Measurements from ENCODE around the gene KLK7.

KLK7 gene

GRCh38 chr19:50994129-50994528 is 10.4 kb upstream of the KLK7 start:
- TF ChIP-seq, protein P1, sequence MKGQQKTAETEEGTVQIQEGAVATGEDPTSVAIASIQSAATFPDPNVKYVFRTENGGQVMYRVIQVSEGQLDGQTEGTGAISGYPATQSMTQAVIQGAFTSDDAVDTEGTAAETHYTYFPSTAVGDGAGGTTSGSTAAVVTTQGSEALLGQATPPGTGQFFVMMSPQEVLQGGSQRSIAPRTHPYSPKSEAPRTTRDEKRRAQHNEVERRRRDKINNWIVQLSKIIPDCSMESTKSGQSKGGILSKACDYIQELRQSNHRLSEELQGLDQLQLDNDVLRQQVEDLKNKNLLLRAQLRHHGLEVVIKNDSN (IDR thresholded peaks at IDR 0.05) = peak; percentile 82
- TF ChIP-seq YY1 (IDR thresholded peaks at IDR 0.05; ENCODE audit: low read depth) (0 out of 2 replicates have a peak, but pooled peaks have one; percentile 20), TAF1 (IDR thresholded peaks at IDR 0.05; ENCODE audit: low read depth) (no peak), TCF12 (IDR thresholded peaks at IDR 0.05; ENCODE audit: low read depth) (no peak)
- TF ChIP-seq, protein P2, sequence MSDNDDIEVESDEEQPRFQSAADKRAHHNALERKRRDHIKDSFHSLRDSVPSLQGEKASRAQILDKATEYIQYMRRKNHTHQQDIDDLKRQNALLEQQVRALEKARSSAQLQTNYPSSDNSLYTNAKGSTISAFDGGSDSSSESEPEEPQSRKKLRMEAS (IDR thresholded peaks at IDR 0.05) = no peak

- no peak for TF ChIP-seq TAF1 (IDR thresholded peaks at IDR 0.05; ENCODE audit: low read depth)
- TF ChIP-seq FOXM1 (IDR thresholded peaks at IDR 0.05; ENCODE audit: borderline replicate concordance, low read depth) = no peak
- no peak for TF ChIP-seq TEAD4 (IDR thresholded peaks at IDR 0.05)
- TF ChIP-seq NFIC (IDR thresholded peaks at IDR 0.05) = no peak
- TF ChIP-seq CEBPB (IDR thresholded peaks at IDR 0.05) = no peak
- no peak for TF ChIP-seq ZBTB7A (IDR thresholded peaks at IDR 0.05; ENCODE audit: low read depth)
- no peak for TF ChIP-seq EP300 (IDR thresholded peaks at IDR 0.05; ENCODE audit: borderline replicate concordance)
- TF ChIP-seq EGR1 (IDR thresholded peaks at IDR 0.05) = no peak
- TF ChIP-seq, protein P2 (IDR thresholded peaks at IDR 0.05) = no peak
- TF ChIP-seq YY1 (IDR thresholded peaks at IDR 0.05; ENCODE audit: low read depth) = no peak
- TF ChIP-seq RAD21 (IDR thresholded peaks at IDR 0.05; ENCODE audit: low read depth) = no peak
- no peak for TF ChIP-seq CREB1 (IDR thresholded peaks at IDR 0.05; ENCODE audit: low read depth)
- TF ChIP-seq, protein P1 (IDR thresholded peaks at IDR 0.05) = no peak
- TF ChIP-seq, protein P3, sequence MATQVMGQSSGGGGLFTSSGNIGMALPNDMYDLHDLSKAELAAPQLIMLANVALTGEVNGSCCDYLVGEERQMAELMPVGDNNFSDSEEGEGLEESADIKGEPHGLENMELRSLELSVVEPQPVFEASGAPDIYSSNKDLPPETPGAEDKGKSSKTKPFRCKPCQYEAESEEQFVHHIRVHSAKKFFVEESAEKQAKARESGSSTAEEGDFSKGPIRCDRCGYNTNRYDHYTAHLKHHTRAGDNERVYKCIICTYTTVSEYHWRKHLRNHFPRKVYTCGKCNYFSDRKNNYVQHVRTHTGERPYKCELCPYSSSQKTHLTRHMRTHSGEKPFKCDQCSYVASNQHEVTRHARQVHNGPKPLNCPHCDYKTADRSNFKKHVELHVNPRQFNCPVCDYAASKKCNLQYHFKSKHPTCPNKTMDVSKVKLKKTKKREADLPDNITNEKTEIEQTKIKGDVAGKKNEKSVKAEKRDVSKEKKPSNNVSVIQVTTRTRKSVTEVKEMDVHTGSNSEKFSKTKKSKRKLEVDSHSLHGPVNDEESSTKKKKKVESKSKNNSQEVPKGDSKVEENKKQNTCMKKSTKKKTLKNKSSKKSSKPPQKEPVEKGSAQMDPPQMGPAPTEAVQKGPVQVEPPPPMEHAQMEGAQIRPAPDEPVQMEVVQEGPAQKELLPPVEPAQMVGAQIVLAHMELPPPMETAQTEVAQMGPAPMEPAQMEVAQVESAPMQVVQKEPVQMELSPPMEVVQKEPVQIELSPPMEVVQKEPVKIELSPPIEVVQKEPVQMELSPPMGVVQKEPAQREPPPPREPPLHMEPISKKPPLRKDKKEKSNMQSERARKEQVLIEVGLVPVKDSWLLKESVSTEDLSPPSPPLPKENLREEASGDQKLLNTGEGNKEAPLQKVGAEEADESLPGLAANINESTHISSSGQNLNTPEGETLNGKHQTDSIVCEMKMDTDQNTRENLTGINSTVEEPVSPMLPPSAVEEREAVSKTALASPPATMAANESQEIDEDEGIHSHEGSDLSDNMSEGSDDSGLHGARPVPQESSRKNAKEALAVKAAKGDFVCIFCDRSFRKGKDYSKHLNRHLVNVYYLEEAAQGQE (IDR thresholded peaks at IDR 0.05; ENCODE audit: low read depth) = no peak
- TF ChIP-seq TCF12 (IDR thresholded peaks at IDR 0.05; ENCODE audit: low read depth) = no peak
Measured at GRCh38 chr19:50992666-50993035, 8.9 kb upstream of the KLK7 start.

GRCh38 chr19:50982186-50982585 is 1.5 kb downstream of the KLK7 start:
- TF ChIP-seq EGR1 (IDR thresholded peaks at IDR 0.05) (no peak), EP300 (IDR thresholded peaks at IDR 0.05; ENCODE audit: borderline replicate concordance) (no peak), FOXM1 (IDR thresholded peaks at IDR 0.05; ENCODE audit: borderline replicate concordance, low read depth) (no peak), CREB1 (IDR thresholded peaks at IDR 0.05; ENCODE audit: low read depth) (no peak), TAF1 (IDR thresholded peaks at IDR 0.05; ENCODE audit: low read depth) (no peak), YY1 (IDR thresholded peaks at IDR 0.05; ENCODE audit: low read depth) (no peak), CEBPB (IDR thresholded peaks at IDR 0.05) (no peak), ZBTB7A (IDR thresholded peaks at IDR 0.05; ENCODE audit: low read depth) (no peak), TEAD4 (IDR thresholded peaks at IDR 0.05) (no peak)
- TF ChIP-seq, protein P3 (IDR thresholded peaks at IDR 0.05; ENCODE audit: low read depth) = no peak
- TF ChIP-seq, protein P2 (IDR thresholded peaks at IDR 0.05) = no peak
- TF ChIP-seq, protein P1 (IDR thresholded peaks at IDR 0.05) = no peak

DNA sequence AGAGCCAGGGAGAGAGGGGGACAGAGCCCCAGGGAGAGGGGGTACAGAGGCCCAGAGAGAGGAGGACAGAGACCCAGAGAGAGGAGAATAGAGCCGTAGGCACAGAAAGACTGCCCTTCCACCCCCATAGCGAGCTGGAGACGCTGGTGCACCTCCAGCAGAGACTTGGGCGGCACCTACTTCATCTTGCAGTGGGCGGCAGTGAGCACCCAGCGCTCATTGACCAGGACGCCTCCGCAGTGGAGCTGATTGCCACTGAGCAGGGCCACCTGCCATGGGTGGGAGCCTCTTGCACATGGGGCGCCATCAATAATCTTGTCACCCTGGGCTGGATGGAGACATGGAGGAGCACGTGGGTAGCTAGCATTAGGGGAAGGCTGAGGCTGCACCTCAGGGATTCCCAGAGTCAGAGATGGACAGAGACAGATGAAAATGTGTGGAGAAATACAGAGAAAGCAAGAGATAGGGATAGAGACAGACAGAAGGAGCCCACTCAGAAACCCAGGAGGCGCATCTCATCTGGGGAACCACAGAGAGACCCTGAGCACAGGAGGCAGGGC is 2.0 kb downstream of the KLK7 start:
- TF ChIP-seq FOXM1 (IDR thresholded peaks at IDR 0.05; ENCODE audit: borderline replicate concordance, low read depth) = no peak
- no peak for TF ChIP-seq TCF12 (IDR thresholded peaks at IDR 0.05; ENCODE audit: low read depth)
- TF ChIP-seq CEBPB (IDR thresholded peaks at IDR 0.05) = no peak
- TF ChIP-seq EP300 (IDR thresholded peaks at IDR 0.05; ENCODE audit: borderline replicate concordance) = no peak
- TF ChIP-seq, protein P3 (IDR thresholded peaks at IDR 0.05; ENCODE audit: low read depth) = no peak
- TF ChIP-seq CREB1 (IDR thresholded peaks at IDR 0.05; ENCODE audit: low read depth) = no peak
- no peak for TF ChIP-seq RAD21 (IDR thresholded peaks at IDR 0.05; ENCODE audit: low read depth)
- TF ChIP-seq ZBTB7A (IDR thresholded peaks at IDR 0.05; ENCODE audit: low read depth) = no peak
- TF ChIP-seq YY1 (IDR thresholded peaks at IDR 0.05; ENCODE audit: low read depth) = no peak
- no peak for TF ChIP-seq TAF1 (IDR thresholded peaks at IDR 0.05; ENCODE audit: low read depth)
- no peak for TF ChIP-seq EGR1 (IDR thresholded peaks at IDR 0.05)
- TF ChIP-seq TEAD4 (IDR thresholded peaks at IDR 0.05) = no peak
- TF ChIP-seq NFIC (IDR thresholded peaks at IDR 0.05) = no peak
- TF ChIP-seq, protein P1 (IDR thresholded peaks at IDR 0.05) = no peak
- TF ChIP-seq, protein P2 (IDR thresholded peaks at IDR 0.05) = no peak

All from Ishikawa (cell line).